Fibroblast of mammary gland (primary cell): ENCODE data around the gene AKNA.
A peak's percentile ranks its signal among the peaks of the same experiment; 100 is the strongest.

Experiments used
- DNase-seq: peaks from one replicate; pipeline ENCODE4 v3.0.0-alpha.2; 2010; ENCODE audit warnings: low read depth
- H3K4me3 ChIP-seq: 2 replicates; pipeline ENCODE4 v1.5.1; 2011; ENCODE audit warnings: low read depth, mild to moderate bottlenecking, low read length, moderate library complexity; ENCODE audit not compliant: control insufficient read depth
- CTCF ChIP-seq: conservative IDR thresholded peaks from 2 replicates; pipeline ENCODE4 v1.5.1; 2011; ENCODE audit warnings: low read depth, low read length, inconsistent platforms; ENCODE audit not compliant: control insufficient read depth, insufficient read depth

AKNA gene

GRCh38 chr9:114392749-114393112 is 4.9 kb upstream of the AKNA start:
- H3K4me3 ChIP-seq, result no peak overlapping the region
- DNase-seq, result no peak
- TF ChIP-seq CTCF, result no peak

- no peak for TF ChIP-seq CTCF
- no peak for DNase-seq
- H3K4me3 ChIP-seq, result no peak overlapping the region
Measured at GRCh38 chr9:114390952-114391351, 3.2 kb upstream of the AKNA start.

- TF ChIP-seq CTCF, result no peak
- H3K4me3 ChIP-seq, result no peak overlapping the region
- no peak for DNase-seq
Measured at GRCh38 chr9:114389612-114390368, 2.0 kb upstream of the AKNA start.

GRCh38 chr9:114388764-114389375 is 1.1 kb upstream of the AKNA start:
- H3K4me3 ChIP-seq, result no peak overlapping the region
- no peak for TF ChIP-seq CTCF

GRCh38 chr9:114388357-114388682 is 538 bp upstream of the AKNA start:
- H3K4me3 ChIP-seq, result peak overlapping the region; percentile 61
- DNase-seq, result no peak
- no peak for TF ChIP-seq CTCF

More at GRCh38 chr9:114388764-114389375, 1.1 kb upstream of the AKNA start:
- no peak for DNase-seq

- no peak for DNase-seq
- no peak for TF ChIP-seq CTCF
- peak overlapping the region; percentile 61 for H3K4me3 ChIP-seq
Measured at GRCh38 chr9:114386886-114387679, 699 bp downstream of the AKNA start.
